ENCODE measurements around the gene ZC2HC1B. TPM values are rescaled to one million over a fixed set of nuclear protein-coding genes. Genes with fewer than 3 reads are reported as not detected.

Gene ZC2HC1B
- total RNA-seq, 1 experiment from 2014 or later, result not detected

- no peak overlapping the region for H2BK15ac ChIP-seq (ENCODE audit: low read depth, low read length)
- no peaks in the 10 kb centered on the region; the same call in 1 of the 2 replicates for H3K4me1 ChIP-seq (ENCODE audit: insufficient read depth, low read length)
- H2AK5ac ChIP-seq (ENCODE audit: insufficient read length, low read length), result no peak overlapping the region
- H4K20me1 ChIP-seq (ENCODE audit: control insufficient read depth, insufficient read depth, insufficient read length), result no peaks in the 10 kb centered on the region
- no peak for DNase-seq
- no peak overlapping the region for H2BK20ac ChIP-seq (ENCODE audit: low read depth, low read length, poor library complexity, severe bottlenecking)
- no peak overlapping the region for H2BK5ac ChIP-seq (ENCODE audit: insufficient read length, low read length)
- H4K8ac ChIP-seq (replicated peaks; ENCODE audit: insufficient read length, low read depth, low read length), result no peak overlapping the region
- no peaks in the 10 kb centered on the region for H3K9me3 Mint-ChIP-seq
- no peaks in the 10 kb centered on the region for H3K9me3 ChIP-seq (ENCODE audit: control insufficient read depth, low read depth, low read length)
- no peak overlapping the region for H3K27ac Mint-ChIP-seq
- H3K4me1 Mint-ChIP-seq, result peaks cover 13 to 20% of the 10 kb centered on the region in 2 experiments
- no peak overlapping the region for H2BK12ac ChIP-seq (ENCODE audit: insufficient read length, low read depth, low read length)
- H3T11ph ChIP-seq (ENCODE audit: low read length), result no peak overlapping the region
- no peak overlapping the region for H3K18ac ChIP-seq (ENCODE audit: insufficient read length, low read depth, low read length)
- no peak overlapping the region for H3K14ac ChIP-seq (ENCODE audit: insufficient read depth, low read length)
- H2AFZ ChIP-seq (ENCODE audit: low read length), result no peak overlapping the region
- no peak overlapping the region for H3K9ac ChIP-seq (ENCODE audit: extremely low read depth, insufficient read length, low read length)
- no peak overlapping the region for H2BK120ac ChIP-seq (ENCODE audit: low read depth, low read length, poor library complexity, severe bottlenecking)
- H3K27me3 ChIP-seq (ENCODE audit: insufficient read depth, low read length), result no peaks in the 10 kb centered on the region
- no peak overlapping the region for H4K91ac ChIP-seq (ENCODE audit: insufficient read length, low read depth, low read length)
- no peak overlapping the region for H3K4me2 ChIP-seq (ENCODE audit: insufficient read depth, insufficient read length, low read length)
- H3K36me3 Mint-ChIP-seq (ENCODE audit: insufficient read depth in 1 of 3, low read depth in 3 of 3), result peaks cover 7 to 30% (median 18%) of the 10 kb centered on the region in 3 experiments; a peak in 6 of 7 replicates
- no peaks in the 10 kb centered on the region for H3K23me2 ChIP-seq (ENCODE audit: insufficient read length, low read depth, low read length, poor library complexity, severe bottlenecking)
- TF ChIP-seq CTCF (conservative IDR thresholded peaks at IDR 0.05), result no peak
- no peak overlapping the region for H4K5ac ChIP-seq (ENCODE audit: insufficient read length, low read depth, low read length)
- H3K79me2 ChIP-seq (ENCODE audit: insufficient read depth, low read length), result no peaks in the 10 kb centered on the region
- no peak overlapping the region for H3K4me3 Mint-ChIP-seq
- no peaks in the 10 kb centered on the region for H3K79me1 ChIP-seq (ENCODE audit: insufficient read depth, low read depth, low read length, poor library complexity, severe bottlenecking)
- H3K56ac ChIP-seq (ENCODE audit: insufficient read length, low read depth, low read length), result no peak overlapping the region
- no peak overlapping the region for H3K4ac ChIP-seq (ENCODE audit: low read depth, low read length)
- no peaks in the 10 kb centered on the region; the same call in 1 of the 2 replicates for H3K27me3 Mint-ChIP-seq (ENCODE audit: low read depth)
- no peak overlapping the region for H3K27ac ChIP-seq (ENCODE audit: insufficient read length, low read depth, low read length)
- H3K23ac ChIP-seq (ENCODE audit: insufficient read length, low read depth, low read length), result no peak overlapping the region
- no CpG with 5 or more reads among the region's 6 CpGs for WGBS (ENCODE audit: extremely low coverage, insufficient read length, low lambda C conversion rate)
These were observed 42.9 kb upstream of the ZC2HC1B start for GRCh38 chr6:143821359-143821758.
